ENCODE results near the gene PTGDS.

PTGDS gene

DNA sequence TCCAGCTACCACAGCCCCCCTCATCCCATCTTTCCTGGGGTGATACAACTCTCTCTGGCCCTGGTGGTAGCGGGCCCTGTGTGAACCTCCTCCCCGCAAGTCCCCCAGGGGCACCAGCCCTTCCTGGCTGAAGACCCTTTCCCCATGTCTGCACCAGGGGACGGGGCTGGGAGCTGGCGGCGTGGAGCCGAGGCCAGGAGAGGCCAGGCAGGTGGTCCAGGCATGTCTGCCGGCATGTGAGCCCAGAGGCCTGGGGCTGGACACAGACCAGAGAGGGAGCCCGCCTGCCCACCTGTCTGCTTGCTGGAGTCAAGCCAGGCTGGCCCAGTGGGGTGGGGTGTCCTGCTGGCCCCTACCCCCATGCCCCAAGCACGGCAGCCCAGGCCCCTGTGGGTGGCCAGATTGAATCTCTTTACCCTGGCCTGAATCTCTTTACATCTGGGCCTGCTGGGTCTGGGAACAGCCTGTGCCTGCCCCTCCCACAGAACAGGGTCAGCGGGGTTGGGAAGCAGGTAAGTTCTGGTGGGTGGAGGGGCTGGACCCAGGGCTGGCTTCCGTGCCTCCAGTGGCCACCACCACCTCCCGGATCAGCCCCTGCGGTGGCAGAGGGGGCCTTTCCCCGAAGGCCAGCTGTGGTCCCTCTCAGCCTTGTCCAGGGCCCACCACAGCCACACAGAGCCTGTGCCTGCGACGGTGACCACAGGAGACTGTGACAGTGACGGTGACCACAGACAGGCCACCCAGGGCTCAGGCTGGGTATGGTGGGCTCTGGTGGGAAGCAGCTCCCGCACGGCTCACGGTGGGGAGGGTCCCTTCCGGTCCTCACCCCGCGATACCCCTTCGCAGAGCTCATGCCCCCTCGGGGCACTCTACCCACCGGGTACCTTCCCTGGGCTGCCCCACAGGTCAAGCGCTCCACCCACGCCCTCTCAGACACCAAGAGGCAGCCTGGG lies 18.1 kb upstream of the PTGDS start:
- no peak for DNase-seq (ENCODE audit: low read depth)

- no peak for DNase-seq (ENCODE audit: low read depth)
Observed at GRCh38 chr9:136960212-136960937, 16.9 kb upstream of the PTGDS start.

GRCh38 chr9:136960938-136961275 lies 16.4 kb upstream of the PTGDS start:
- no peak for DNase-seq (ENCODE audit: low read depth)

GRCh38 chr9:136961279-136962065 lies 15.8 kb upstream of the PTGDS start:
- no peak for DNase-seq (ENCODE audit: low read depth)

GRCh38 chr9:136962163-136962562 lies 15.1 kb upstream of the PTGDS start:
- DNase-seq (ENCODE audit: low read depth) = no peak

DNA sequence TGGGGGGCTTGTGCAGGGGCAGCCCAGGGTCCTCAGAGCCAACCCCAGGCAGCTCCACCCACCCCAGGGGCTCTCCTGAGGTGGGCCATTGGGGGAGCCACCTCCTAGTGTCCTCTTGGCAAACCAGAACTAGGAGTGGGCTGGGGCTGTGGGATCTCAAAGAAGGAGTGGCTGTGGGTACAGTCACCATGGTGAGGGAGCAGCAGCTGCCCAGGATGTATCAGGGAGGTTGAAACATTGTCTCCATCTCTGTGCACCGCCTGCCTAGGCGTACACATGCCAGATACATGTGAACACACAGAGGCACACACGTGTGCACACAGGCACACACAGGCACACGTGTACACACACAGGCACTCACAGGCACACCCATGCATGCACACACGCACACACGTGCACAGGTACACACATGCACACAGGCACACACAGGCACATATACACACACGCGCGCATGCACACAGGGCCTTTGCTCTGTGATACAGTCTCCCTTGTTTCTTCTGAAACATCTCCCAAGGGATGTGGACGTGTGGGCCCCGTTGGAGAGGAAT lies 14.5 kb upstream of the PTGDS start:
- DNase-seq (ENCODE audit: low read depth) = no peak

- no peak for DNase-seq (ENCODE audit: low read depth)
Observed at GRCh38 chr9:136963341-136963740, 14.0 kb upstream of the PTGDS start.

GRCh38 chr9:136963751-136964150 lies 13.6 kb upstream of the PTGDS start:
- DNase-seq (ENCODE audit: low read depth) = no peak

GRCh38 chr9:136964171-136964689 lies 13.1 kb upstream of the PTGDS start:
- no peak for DNase-seq (ENCODE audit: low read depth)

GRCh38 chr9:136964833-136965422 lies 12.4 kb upstream of the PTGDS start:
- no peak for DNase-seq (ENCODE audit: low read depth)

DNA sequence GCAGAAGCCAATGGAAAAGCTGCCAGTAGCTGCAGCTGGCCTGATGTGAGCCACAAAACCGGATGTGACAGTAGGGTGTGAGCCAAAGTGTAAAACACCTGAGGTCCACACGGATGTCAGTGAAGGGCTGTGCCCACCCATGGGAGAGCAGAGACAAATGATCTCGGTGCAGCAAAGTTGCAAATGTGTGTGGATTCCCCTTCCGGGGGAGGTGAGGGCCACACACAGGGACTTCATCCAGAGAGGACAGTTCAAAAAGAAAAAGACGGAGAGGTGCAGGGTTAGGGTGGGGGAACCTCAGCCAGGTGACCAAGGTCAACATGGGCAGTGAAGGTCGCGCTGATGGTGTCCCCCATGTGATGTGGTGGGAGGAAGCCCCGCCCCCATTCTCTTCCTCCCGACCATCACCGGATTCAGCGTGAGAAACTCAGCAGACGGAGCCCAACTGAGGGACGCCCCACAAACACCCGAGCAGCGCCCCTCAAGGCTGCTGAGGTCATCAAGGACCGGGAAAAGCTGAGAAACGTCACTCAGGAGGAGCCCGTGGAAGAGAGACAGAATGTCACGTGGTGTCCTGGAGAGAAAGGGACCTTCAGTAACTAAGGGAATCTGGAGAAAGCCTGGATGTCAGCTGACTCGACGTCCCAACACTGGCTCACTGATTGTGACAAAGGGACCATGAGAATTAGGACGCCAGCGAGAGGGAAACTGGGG lies 11.4 kb upstream of the PTGDS start:
- DNase-seq (ENCODE audit: low read depth) = no peak

GRCh38 chr9:136968333-136969127 lies 8.8 kb upstream of the PTGDS start:
- DNase-seq (ENCODE audit: low read depth) = no peak

DNA sequence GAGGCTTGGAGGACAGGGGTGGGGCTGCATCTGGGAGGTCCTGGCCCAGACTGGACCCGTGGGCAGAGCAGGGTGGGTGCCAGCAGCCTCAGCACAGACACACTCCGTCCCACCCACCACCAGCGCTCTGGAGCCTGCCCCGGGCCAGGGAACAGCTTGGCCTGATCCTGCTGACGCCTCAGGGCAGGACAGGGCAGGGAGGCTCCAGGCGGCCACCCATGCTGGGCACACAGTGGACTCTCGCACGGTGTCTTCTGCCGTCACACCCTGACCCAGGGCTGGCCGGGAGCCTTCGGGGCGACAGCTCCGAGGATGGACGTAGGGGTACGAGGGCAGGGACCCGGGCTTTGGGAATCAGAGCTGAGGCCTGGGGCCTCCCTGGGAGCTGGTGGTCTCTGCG lies 8.2 kb upstream of the PTGDS start:
- no peak for DNase-seq (ENCODE audit: low read depth)

DNA sequence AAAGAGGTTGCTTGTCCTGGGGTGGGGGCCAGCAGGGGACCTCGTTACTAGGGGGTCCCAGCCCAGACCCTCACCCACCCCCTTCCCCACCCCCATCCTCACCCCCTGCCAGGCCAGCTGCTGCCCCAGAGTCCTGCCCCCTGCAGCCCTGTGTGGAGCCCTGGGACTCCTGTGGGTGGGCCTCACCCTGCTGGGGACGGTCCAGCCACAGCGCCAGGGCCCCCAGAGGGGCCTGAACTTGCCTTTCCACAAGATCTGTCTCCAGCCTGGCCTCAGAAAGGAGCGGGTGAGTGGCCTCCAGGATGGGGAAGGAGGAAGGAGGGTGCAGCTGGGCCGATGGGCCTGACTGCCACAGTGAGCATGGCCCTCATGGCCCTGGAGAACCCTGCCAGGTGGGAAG lies 7.5 kb upstream of the PTGDS start:
- no peak for DNase-seq (ENCODE audit: low read depth)

DNA sequence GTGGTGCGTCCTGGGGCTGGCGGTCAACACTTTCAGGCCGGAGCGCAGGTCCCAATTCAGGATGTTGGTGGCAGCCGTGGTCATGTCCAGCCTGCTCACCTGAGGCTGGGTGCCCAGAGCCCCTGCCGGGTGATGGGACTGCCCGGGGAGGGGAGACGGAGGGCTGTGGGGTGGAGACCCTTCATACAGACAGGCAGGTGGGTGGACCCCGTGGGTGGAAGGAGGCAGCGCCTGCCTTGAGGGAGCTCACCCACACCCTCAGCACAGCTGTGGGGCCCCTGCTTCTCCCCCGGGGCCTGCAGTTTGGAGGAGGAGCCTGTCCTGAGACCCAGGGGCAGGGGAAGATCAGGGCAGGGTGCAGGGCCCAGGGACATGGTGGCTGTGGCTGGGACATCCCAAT lies 6.9 kb upstream of the PTGDS start:
- no peak for DNase-seq (ENCODE audit: low read depth)

DNA sequence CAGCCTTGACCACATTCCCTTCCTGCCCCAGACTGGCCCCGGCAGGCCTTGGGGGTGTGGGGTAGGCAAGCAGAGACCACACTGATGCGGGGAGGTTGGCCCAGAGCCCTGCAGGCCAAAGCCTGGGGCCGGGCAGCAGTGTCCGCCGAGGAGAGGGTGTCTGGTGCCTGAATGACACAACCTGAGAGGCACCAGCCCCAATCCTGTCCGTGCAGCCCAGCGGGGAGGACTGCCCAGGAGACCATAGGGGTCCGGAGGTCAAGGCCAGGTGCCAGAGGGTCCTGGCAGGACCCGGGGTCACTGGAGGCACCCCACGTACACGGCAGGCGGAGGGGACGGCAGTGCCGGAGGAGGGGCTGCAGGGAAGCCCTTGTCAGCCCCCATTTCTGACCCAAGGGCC lies 5.6 kb upstream of the PTGDS start:
- no peak for DNase-seq (ENCODE audit: low read depth)

DNA sequence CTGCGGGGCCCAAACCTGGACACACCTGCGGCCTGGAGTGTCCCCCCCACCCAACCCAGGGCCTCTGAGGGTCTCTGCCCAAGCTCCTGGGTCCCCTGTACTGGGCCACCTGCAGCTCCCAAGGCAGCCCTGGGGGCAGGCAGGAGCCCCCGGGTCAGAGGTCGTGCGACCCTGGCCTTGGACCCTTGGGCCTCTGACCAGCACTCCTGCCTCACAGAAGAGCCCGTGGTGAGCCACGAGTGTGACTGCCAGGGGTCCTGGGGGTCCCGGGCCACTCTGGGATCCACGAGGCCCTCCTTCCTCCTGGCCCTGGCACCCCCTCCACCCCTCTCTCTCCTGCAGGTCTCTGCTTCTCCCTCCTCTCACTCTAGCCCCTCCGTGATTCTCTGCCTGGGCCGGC lies 5.0 kb upstream of the PTGDS start:
- DNase-seq (ENCODE audit: low read depth) = no peak

- no peak for DNase-seq (ENCODE audit: low read depth)
Observed at GRCh38 chr9:136972743-136973142, 4.6 kb upstream of the PTGDS start.

GRCh38 chr9:136973618-136974617 lies 3.4 kb upstream of the PTGDS start:
- no peak for DNase-seq (ENCODE audit: low read depth)
